ENCODE results near the gene HEPHL1. TPM values are rescaled to one million over a fixed set of nuclear protein-coding genes. Genes with fewer than 3 reads are reported as not detected.

Gene HEPHL1
- total RNA-seq, 4 donors from 2014 or later, result 0.32 to 15.2 (median 2.2) TPM

- no peak overlapping the region for H3K4me3 ChIP-seq
- H3K9me3 ChIP-seq, result no peaks in the 10 kb centered on the region
- TF ChIP-seq EP300 (IDR thresholded peaks at IDR 0.05) (no peak), CTCF (IDR thresholded peaks at IDR 0.05) (no peak), POLR2AphosphoS5 (IDR thresholded peaks at IDR 0.05) (no peak), POLR2A (IDR thresholded peaks at IDR 0.05) (no peak)
- H3K27me3 ChIP-seq, result no peaks in the 10 kb centered on the region
- H3K4me1 ChIP-seq, result no peaks in the 10 kb centered on the region
- no peaks in the 10 kb centered on the region for H3K36me3 ChIP-seq
- no peak overlapping the region for H3K27ac ChIP-seq
- DNase-seq (ENCODE audit: low spot score in 2 of 2), result no peak
Observed at GRCh38 chr11:94007426-94007825, 13.7 kb upstream of the HEPHL1 start.

- WGBS, result 32% methylated on average over 4 of the region's 4 CpGs
- no peaks in the 10 kb centered on the region for H3K9me3 ChIP-seq
- H3K4me1 ChIP-seq, result no peaks in the 10 kb centered on the region
- DNase-seq (ENCODE audit: low spot score in 2 of 2), result no peak
- H3K4me3 ChIP-seq, result no peak overlapping the region
- no peak overlapping the region for H3K27ac ChIP-seq
- TF ChIP-seq POLR2AphosphoS5 (IDR thresholded peaks at IDR 0.05), result no peak
- TF ChIP-seq POLR2A (IDR thresholded peaks at IDR 0.05), result no peak
- no peak for TF ChIP-seq CTCF (IDR thresholded peaks at IDR 0.05)
- no peak for TF ChIP-seq EP300 (IDR thresholded peaks at IDR 0.05)
- no peaks in the 10 kb centered on the region for H3K36me3 ChIP-seq
- H3K27me3 ChIP-seq, result no peaks in the 10 kb centered on the region
Observed at GRCh38 chr11:94007906-94008305, 13.2 kb upstream of the HEPHL1 start.

- Histone ChIP-seq H3K27me3 (no peaks in the 10 kb centered on the region), H3K9me3 (no peaks in the 10 kb centered on the region)
Observed at GRCh38 chr11:94010136-94010535, 11.0 kb upstream of the HEPHL1 start.

DNA sequence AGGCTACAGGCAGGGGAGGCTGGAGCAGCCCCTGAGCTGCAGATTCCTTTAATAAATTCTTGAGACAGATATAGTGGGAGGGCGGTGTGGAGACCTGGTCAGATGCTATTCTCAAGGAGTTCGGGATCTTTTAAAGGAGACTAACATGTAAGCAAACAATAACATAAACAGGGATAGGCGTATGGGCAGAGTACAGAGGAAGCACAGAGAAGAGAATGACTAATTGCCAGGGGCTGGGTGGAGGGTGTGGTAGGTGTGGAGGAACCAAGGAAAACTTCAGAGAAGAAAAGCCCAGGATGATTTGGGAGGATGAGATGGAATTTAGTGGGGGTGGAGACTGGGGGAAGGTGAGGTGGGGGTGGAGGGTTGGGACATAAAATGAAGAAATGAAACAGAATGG lies 9.7 kb upstream of the HEPHL1 start:
- 66% methylated on average over 3 of the region's 3 CpGs for WGBS
- no peaks in the 10 kb centered on the region for H3K4me1 ChIP-seq
- TF ChIP-seq POLR2A (IDR thresholded peaks at IDR 0.05), result no peak
- no peak for TF ChIP-seq CTCF (IDR thresholded peaks at IDR 0.05)
- no peak for TF ChIP-seq EP300 (IDR thresholded peaks at IDR 0.05)
- no peak for TF ChIP-seq POLR2AphosphoS5 (IDR thresholded peaks at IDR 0.05)
- H3K27ac ChIP-seq, result no peak overlapping the region
- no peaks in the 10 kb centered on the region for H3K27me3 ChIP-seq
- no peaks in the 10 kb centered on the region for H3K9me3 ChIP-seq
- no peak overlapping the region for H3K4me3 ChIP-seq
- H3K36me3 ChIP-seq, result no peaks in the 10 kb centered on the region
- no peak for DNase-seq (ENCODE audit: low spot score in 2 of 2)

More at GRCh38 chr11:94010136-94010535, 11.0 kb upstream of the HEPHL1 start:
- no peak for DNase-seq (ENCODE audit: low spot score in 2 of 2)
- H3K36me3 ChIP-seq, result no peaks in the 10 kb centered on the region
- no peaks in the 10 kb centered on the region for H3K4me1 ChIP-seq
- 40% methylated on average over 1 of the region's 1 CpG for WGBS
- TF ChIP-seq EP300 (IDR thresholded peaks at IDR 0.05), result no peak
- no peak for TF ChIP-seq POLR2AphosphoS5 (IDR thresholded peaks at IDR 0.05)
- no peak for TF ChIP-seq POLR2A (IDR thresholded peaks at IDR 0.05)
- no peak for TF ChIP-seq CTCF (IDR thresholded peaks at IDR 0.05)
- H3K4me3 ChIP-seq, result no peak overlapping the region
- H3K27ac ChIP-seq, result no peak overlapping the region

DNA sequence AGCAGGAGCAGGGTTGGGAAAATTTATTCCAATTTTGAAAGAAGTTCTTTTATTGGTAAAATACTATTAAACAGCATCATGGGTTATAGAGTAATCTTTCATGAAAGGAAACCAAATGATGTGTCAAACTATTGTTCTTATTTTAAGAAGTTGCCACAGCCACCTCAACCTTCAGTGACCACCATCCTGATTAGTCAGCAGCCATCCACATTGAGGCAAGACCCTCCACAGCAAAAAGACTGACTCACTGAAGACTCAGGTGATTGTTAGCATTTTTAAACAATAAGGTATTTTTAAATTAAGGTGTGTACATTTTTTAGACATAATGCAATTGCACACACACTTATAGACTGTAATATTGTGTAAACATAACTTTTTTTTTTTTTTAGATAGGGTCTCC lies 3.7 kb upstream of the HEPHL1 start:
- Histone ChIP-seq H3K27ac (no peak overlapping the region), H3K36me3 (no peaks in the 10 kb centered on the region), H3K4me1 (no peaks in the 10 kb centered on the region), H3K27me3 (no peaks in the 10 kb centered on the region), H3K4me3 (no peak overlapping the region), H3K9me3 (no peaks in the 10 kb centered on the region)
- DNase-seq (ENCODE audit: low spot score in 2 of 2), result no peak
- TF ChIP-seq POLR2A (IDR thresholded peaks at IDR 0.05) (no peak), POLR2AphosphoS5 (IDR thresholded peaks at IDR 0.05) (no peak), CTCF (IDR thresholded peaks at IDR 0.05) (no peak), EP300 (IDR thresholded peaks at IDR 0.05) (no peak)

All from suprapubic skin (tissue), 4 donors.